IPS-18c (cell line): ENCODE results near the gene KRT86.
"Not testable (repeated sequence)": the region's sequence is repeated elsewhere in the genome, so short reads cannot be mapped to it uniquely, and the experiment has no call there.

Source experiments
- H3K4me3 ChIP-seq: 2 replicates; pipeline ENCODE4 v1.7.0; 2013; ENCODE audit warnings: low read depth, mild to moderate bottlenecking, low read length, moderate library complexity; ENCODE audit not compliant: insufficient read depth
- H3K9me3 ChIP-seq: one replicate; pipeline ENCODE4 v1.6.1; 2013; ENCODE audit warnings: mild to moderate bottlenecking, low read length, moderate library complexity; ENCODE audit not compliant: control insufficient read depth, insufficient read depth

Gene KRT86

GRCh38 chr12:52295663-52296062 lies 21.2 kb downstream of the KRT86 start:
- H3K4me3 ChIP-seq: no peak overlapping the region
- no peaks in the 10 kb centered on the region for H3K9me3 ChIP-seq

- Histone ChIP-seq H3K9me3 (no peaks in the 10 kb centered on the region), H3K4me3 (no peak overlapping the region)
These were observed 22.2 kb downstream of the KRT86 start for GRCh38 chr12:52296572-52297215.

GRCh38 chr12:52298677-52299190 lies 24.3 kb downstream of the KRT86 start:
- H3K4me3 ChIP-seq: no peak overlapping the region
- H3K9me3 ChIP-seq: no peaks in the 10 kb centered on the region

- H3K9me3 ChIP-seq: no peaks in the 10 kb centered on the region
- no peak overlapping the region for H3K4me3 ChIP-seq
These were observed 26.6 kb downstream of the KRT86 start for GRCh38 chr12:52300796-52301691.

- not testable (repeated sequence) for H3K4me3 ChIP-seq, H3K9me3 ChIP-seq
These were observed 27.3 kb downstream of the KRT86 start for GRCh38 chr12:52301721-52302120.

- H3K9me3 ChIP-seq, H3K4me3 ChIP-seq: not testable (repeated sequence)
These were observed 27.9 kb downstream of the KRT86 start for GRCh38 chr12:52302242-52302914.

- H3K9me3 ChIP-seq, H3K4me3 ChIP-seq: not testable (repeated sequence)
These were observed 30.5 kb downstream of the KRT86 start for GRCh38 chr12:52304941-52305411.

- Histone ChIP-seq H3K4me3 (no peak overlapping the region), H3K9me3 (no peaks in the 10 kb centered on the region)
These were observed 31.7 kb downstream of the KRT86 start for GRCh38 chr12:52305921-52306705.

GRCh38 chr12:52306731-52307130 lies 32.3 kb downstream of the KRT86 start:
- Histone ChIP-seq H3K4me3 (no peak overlapping the region), H3K9me3 (no peaks in the 10 kb centered on the region)

- H3K9me3 ChIP-seq: no peaks in the 10 kb centered on the region
- H3K4me3 ChIP-seq: peak overlapping the region; percentile 49
These were observed 33.7 kb downstream of the KRT86 start for GRCh38 chr12:52307836-52308805.

- Histone ChIP-seq H3K9me3 (no peaks in the 10 kb centered on the region), H3K4me3 (peak overlapping the region; percentile 49; the same call in 1 of the 2 replicates)
These were observed 34.5 kb downstream of the KRT86 start for GRCh38 chr12:52308806-52309425.

- Histone ChIP-seq H3K9me3 (no peaks in the 10 kb centered on the region), H3K4me3 (no peak overlapping the region)
These were observed 36.3 kb downstream of the KRT86 start for GRCh38 chr12:52310622-52311284.

GRCh38 chr12:52311285-52311648 lies 36.8 kb downstream of the KRT86 start:
- Histone ChIP-seq H3K4me3 (no peak overlapping the region), H3K9me3 (no peaks in the 10 kb centered on the region)

GRCh38 chr12:52312086-52312485 lies 37.6 kb downstream of the KRT86 start:
- Histone ChIP-seq H3K4me3 (no peak overlapping the region), H3K9me3 (no peaks in the 10 kb centered on the region)

GRCh38 chr12:52313461-52313860 lies 39.0 kb downstream of the KRT86 start:
- Histone ChIP-seq H3K4me3 (no peak overlapping the region), H3K9me3 (peaks cover 2% of the 10 kb centered on the region)
